NCI-H146 (cell line): ENCODE data around the gene NRXN3.

Experiments used
- DNase-seq: peaks from one replicate; lab custom pipeline; 2025; lab: John Stamatoyannopoulos, UW

Gene NRXN3

GRCh38 chr14:79229383-79229909, 1059.3 kb downstream of the NRXN3 start:
- DNase-seq: no peak

- no peak for DNase-seq
Observed at GRCh38 chr14:79242666-79243065, 1072.5 kb downstream of the NRXN3 start.

- DNase-seq: no peak
Observed at GRCh38 chr14:79246173-79246572, 1076.0 kb downstream of the NRXN3 start.

GRCh38 chr14:79248126-79248525, 1078.0 kb downstream of the NRXN3 start:
- DNase-seq: no peak

- DNase-seq: no peak
Observed at GRCh38 chr14:79248771-79249170, 1078.6 kb downstream of the NRXN3 start.

GRCh38 chr14:79251278-79251677, 1081.1 kb downstream of the NRXN3 start:
- DNase-seq: no peak

- DNase-seq: no peak
Observed at GRCh38 chr14:79253576-79253975, 1083.4 kb downstream of the NRXN3 start.

GRCh38 chr14:79254069-79254775, 1084.0 kb downstream of the NRXN3 start:
- no peak for DNase-seq

GRCh38 chr14:79256380-79256779, 1086.2 kb downstream of the NRXN3 start:
- DNase-seq: no peak

- no peak for DNase-seq
Observed at GRCh38 chr14:79260406-79260805, 1090.2 kb downstream of the NRXN3 start.

- no peak for DNase-seq
Observed at GRCh38 chr14:79265366-79265946, 1095.3 kb downstream of the NRXN3 start.

- DNase-seq: no peak
Observed at GRCh38 chr14:79270361-79270760, 1100.2 kb downstream of the NRXN3 start.

- DNase-seq: no peak
Observed at GRCh38 chr14:79271122-79271521, 1100.9 kb downstream of the NRXN3 start.

- no peak for DNase-seq
Observed at GRCh38 chr14:79274641-79275291, 1104.6 kb downstream of the NRXN3 start.

- DNase-seq: no peak
Observed at GRCh38 chr14:79275292-79275655, 1105.1 kb downstream of the NRXN3 start.

GRCh38 chr14:79278286-79278797, 1108.2 kb downstream of the NRXN3 start:
- no peak for DNase-seq

GRCh38 chr14:79278798-79279644, 1108.8 kb downstream of the NRXN3 start:
- DNase-seq: peak; percentile 87

GRCh38 chr14:79279645-79280597, 1109.7 kb downstream of the NRXN3 start:
- peak; percentile 24 for DNase-seq

GRCh38 chr14:79281244-79282152, 1111.3 kb downstream of the NRXN3 start:
- DNase-seq: no peak

GRCh38 chr14:79284621-79285020, 1114.4 kb downstream of the NRXN3 start:
- DNase-seq: no peak
